TTC549 (cell line): Measurements from ENCODE around the gene SPOCD1.

Source experiments
- FAIRE-seq: peaks from 2 replicates; lab custom pipeline; 2012; peaks lifted over from hg19 to GRCh38; lab: Jason Lieb, UNC

Gene SPOCD1

GRCh38 chr1:31787261-31787660 lies 28.6 kb downstream of the SPOCD1 start:
- FAIRE-seq: no peak

- no peak for FAIRE-seq
These were observed 29.3 kb downstream of the SPOCD1 start for GRCh38 chr1:31786366-31787060.

- FAIRE-seq: no peak
These were observed 29.9 kb downstream of the SPOCD1 start for GRCh38 chr1:31785947-31786290.

GRCh38 chr1:31785020-31785946 lies 30.5 kb downstream of the SPOCD1 start:
- FAIRE-seq: no peak

GRCh38 chr1:31784356-31785019 lies 31.3 kb downstream of the SPOCD1 start:
- FAIRE-seq: no peak

GRCh38 chr1:31783846-31784245 lies 32.0 kb downstream of the SPOCD1 start:
- no peak for FAIRE-seq

GRCh38 chr1:31782421-31783410 lies 33.1 kb downstream of the SPOCD1 start:
- no peak for FAIRE-seq

- no peak for FAIRE-seq
These were observed 34.0 kb downstream of the SPOCD1 start for GRCh38 chr1:31781756-31782371.

GRCh38 chr1:31781138-31781755 lies 34.6 kb downstream of the SPOCD1 start:
- FAIRE-seq: no peak

GRCh38 chr1:31780632-31781031 lies 35.2 kb downstream of the SPOCD1 start:
- no peak for FAIRE-seq

- no peak for FAIRE-seq
These were observed 36.1 kb downstream of the SPOCD1 start for GRCh38 chr1:31779687-31780086.

GRCh38 chr1:31778763-31779488 lies 36.9 kb downstream of the SPOCD1 start:
- no peak for FAIRE-seq

GRCh38 chr1:31776516-31776915 lies 39.3 kb downstream of the SPOCD1 start:
- FAIRE-seq: no peak

GRCh38 chr1:31776032-31776431 lies 39.8 kb downstream of the SPOCD1 start:
- FAIRE-seq: no peak

GRCh38 chr1:31775210-31775999 lies 40.4 kb downstream of the SPOCD1 start:
- FAIRE-seq: no peak

- FAIRE-seq: no peak
These were observed 41.3 kb downstream of the SPOCD1 start for GRCh38 chr1:31774495-31774894.

GRCh38 chr1:31773861-31774260 lies 42.0 kb downstream of the SPOCD1 start:
- FAIRE-seq: no peak

- no peak for FAIRE-seq
These were observed 43.1 kb downstream of the SPOCD1 start for GRCh38 chr1:31772669-31773248.
